D341Med (cell line): ENCODE results near the gene CSK.

Experiments used
- DNase-seq: peaks from one replicate; pipeline ENCODE4 v3.0.0; 2012; ENCODE audit warnings: low spot score

Gene CSK

GRCh38 chr15:74843445-74843828 is 61.6 kb downstream of the CSK start:
- DNase-seq = no peak

GRCh38 chr15:74843891-74844299 is 62.0 kb downstream of the CSK start:
- peak; percentile 68 for DNase-seq

GRCh38 chr15:74844319-74845207 is 62.7 kb downstream of the CSK start:
- peak; percentile 84 for DNase-seq

- DNase-seq = no peak
These were observed 63.3 kb downstream of the CSK start for GRCh38 chr15:74845208-74845568.

GRCh38 chr15:74845581-74845980 is 63.7 kb downstream of the CSK start:
- no peak for DNase-seq

GRCh38 chr15:74847432-74847831 is 65.6 kb downstream of the CSK start:
- DNase-seq = no peak

GRCh38 chr15:74850393-74850792 is 68.5 kb downstream of the CSK start:
- DNase-seq = no peak

- DNase-seq = no peak
These were observed 70.1 kb downstream of the CSK start for GRCh38 chr15:74851960-74852359.
